HG03565 (cell line): ENCODE results near the gene SRD5A1.

Experiments
- ATAC-seq: cut with Tn5 transposase; IDR thresholded peaks from one replicate; pipeline ENCODE4 v1.9.1; 2021; ENCODE audit warnings: mild to moderate bottlenecking, moderate library complexity; ENCODE audit not compliant: unreplicated experiment

The SRD5A1 gene

GRCh38 chr5:6603643-6604042, 29.6 kb upstream of the SRD5A1 start:
- no peak for ATAC-seq

- no peak for ATAC-seq
Observed at GRCh38 chr5:6604341-6604740, 28.9 kb upstream of the SRD5A1 start.

GRCh38 chr5:6604946-6605345, 28.3 kb upstream of the SRD5A1 start:
- ATAC-seq = no peak

- ATAC-seq = no peak
Observed at GRCh38 chr5:6606884-6607558, 26.2 kb upstream of the SRD5A1 start.

- ATAC-seq = no peak
Observed at GRCh38 chr5:6607559-6607936, 25.7 kb upstream of the SRD5A1 start.

GRCh38 chr5:6608016-6608415, 25.2 kb upstream of the SRD5A1 start:
- ATAC-seq = no peak

- ATAC-seq = no peak
Observed at GRCh38 chr5:6611334-6612256, 21.6 kb upstream of the SRD5A1 start.

- no peak for ATAC-seq
Observed at GRCh38 chr5:6615034-6615815, 18.0 kb upstream of the SRD5A1 start.

GRCh38 chr5:6616632-6617031, 16.6 kb upstream of the SRD5A1 start:
- no peak for ATAC-seq

GRCh38 chr5:6623228-6623627, 10.0 kb upstream of the SRD5A1 start:
- ATAC-seq = no peak

GRCh38 chr5:6623941-6624340, 9.3 kb upstream of the SRD5A1 start:
- ATAC-seq = no peak

GRCh38 chr5:6626508-6626907, 6.7 kb upstream of the SRD5A1 start:
- no peak for ATAC-seq

- no peak for ATAC-seq
Observed at GRCh38 chr5:6631441-6631840, 1.8 kb upstream of the SRD5A1 start.

GRCh38 chr5:6632324-6632887, 834 bp upstream of the SRD5A1 start:
- ATAC-seq = peak; percentile 7

GRCh38 chr5:6633469-6634245, 417 bp downstream of the SRD5A1 start:
- peak; percentile 50 for ATAC-seq

GRCh38 chr5:6634306-6634705, 1.1 kb downstream of the SRD5A1 start:
- ATAC-seq = no peak

- no peak for ATAC-seq
Observed at GRCh38 chr5:6634788-6635430, 1.7 kb downstream of the SRD5A1 start.

GRCh38 chr5:6636293-6636692, 3.1 kb downstream of the SRD5A1 start:
- ATAC-seq = no peak

- no peak for ATAC-seq
Observed at GRCh38 chr5:6637022-6637421, 3.8 kb downstream of the SRD5A1 start.

GRCh38 chr5:6637590-6637989, 4.3 kb downstream of the SRD5A1 start:
- no peak for ATAC-seq
